RWPE2 (cell line): Measurements from ENCODE around the gene PPARGC1A.

Source experiments
- ATAC-seq: fragments of 200-7000 bp; cut with Tn5 transposase; 3 replicates; pipeline ENCODE4 v1.9.1; 2021; ENCODE audit warnings: low read depth
- DNase-seq: peaks from one replicate; pipeline ENCODE4 v3.0.0-alpha.2; 2020; ENCODE audit warnings: low spot score
- H3K27ac ChIP-seq: fragments of 450-650 bp; 2 replicates; pipeline ENCODE4 v1.5.1; 2017; ENCODE audit warnings: mild to moderate bottlenecking; ENCODE audit not compliant: poor library complexity, severe bottlenecking
- H3K27me3 ChIP-seq: fragments of 250-450 bp; sonication (Bioruptor Pico); 2 replicates; pipeline ENCODE4 v1.5.1; 2021; ENCODE audit warnings: mild to moderate bottlenecking, moderate library complexity; ENCODE audit not compliant: insufficient read depth, poor library complexity, severe bottlenecking
- H3K36me3 ChIP-seq: fragments of 250-450 bp; sonication (Bioruptor Pico); 2 replicates; pipeline ENCODE4 v1.5.1; 2020; ENCODE audit warnings: low read depth, mild to moderate bottlenecking, moderate library complexity
- H3K4me1 ChIP-seq: fragments of 250-450 bp; sonication (Bioruptor Pico); 2 replicates; pipeline ENCODE4 v1.5.1; 2021; ENCODE audit warnings: mild to moderate bottlenecking, moderate library complexity; ENCODE audit not compliant: insufficient read depth, poor library complexity, severe bottlenecking
- H3K4me3 ChIP-seq: fragments of 250-450 bp; sonication (Bioruptor Pico); 2 replicates; pipeline ENCODE4 v1.5.1; 2021; ENCODE audit warnings: mild to moderate bottlenecking, moderate library complexity; ENCODE audit not compliant: severe bottlenecking
- H3K9me3 ChIP-seq: fragments of 250-450 bp; sonication (Bioruptor Pico); 2 replicates; pipeline ENCODE4 v1.5.1; 2021; ENCODE audit warnings: mild to moderate bottlenecking, moderate library complexity; ENCODE audit not compliant: severe bottlenecking
- CTCF ChIP-seq: fragments of 450-650 bp; IDR thresholded peaks from one replicate; pipeline ENCODE4 v1.5.1; 2017; ENCODE audit warnings: mild to moderate bottlenecking, moderate library complexity; ENCODE audit not compliant: poor library complexity, severe bottlenecking

PPARGC1A gene

DNA sequence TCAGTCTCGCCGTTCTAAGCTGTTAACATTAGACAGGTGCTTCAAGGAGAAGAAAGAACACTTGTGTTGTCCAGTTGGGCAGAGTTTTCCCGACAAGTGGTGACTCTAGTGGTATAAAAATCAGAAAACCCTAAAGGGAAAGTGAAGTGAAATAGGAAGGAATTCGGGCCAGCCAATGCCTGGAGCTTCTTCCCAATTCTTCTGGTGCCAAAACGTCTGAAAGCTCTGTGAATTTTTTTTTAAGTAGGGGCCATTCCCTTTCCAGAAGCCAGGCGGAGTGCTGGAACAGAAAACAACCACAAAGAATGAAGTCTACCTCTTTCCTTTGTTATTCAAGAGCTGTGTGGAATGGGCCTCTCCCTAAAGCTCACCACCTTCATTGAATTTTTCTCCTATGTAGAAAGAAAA is 43.1 kb upstream of the PPARGC1A start:
- Histone ChIP-seq H3K27me3 (no peaks in the 10 kb centered on the region), H3K4me1 (no peaks in the 10 kb centered on the region), H3K4me3 (no peak overlapping the region), H3K9me3 (no peaks in the 10 kb centered on the region), H3K27ac (no peak overlapping the region), H3K36me3 (no peaks in the 10 kb centered on the region)
- ATAC-seq (no peak), DNase-seq (no peak)
- TF ChIP-seq CTCF: peak; percentile 9

GRCh38 chr4:23932186-23932585 is 42.3 kb upstream of the PPARGC1A start:
- Histone ChIP-seq H3K27ac (no peak overlapping the region), H3K4me1 (no peaks in the 10 kb centered on the region), H3K9me3 (no peaks in the 10 kb centered on the region), H3K27me3 (no peaks in the 10 kb centered on the region), H3K4me3 (no peak overlapping the region), H3K36me3 (no peaks in the 10 kb centered on the region)
- DNase-seq (no peak), ATAC-seq (no peak)
- no peak for TF ChIP-seq CTCF

DNA sequence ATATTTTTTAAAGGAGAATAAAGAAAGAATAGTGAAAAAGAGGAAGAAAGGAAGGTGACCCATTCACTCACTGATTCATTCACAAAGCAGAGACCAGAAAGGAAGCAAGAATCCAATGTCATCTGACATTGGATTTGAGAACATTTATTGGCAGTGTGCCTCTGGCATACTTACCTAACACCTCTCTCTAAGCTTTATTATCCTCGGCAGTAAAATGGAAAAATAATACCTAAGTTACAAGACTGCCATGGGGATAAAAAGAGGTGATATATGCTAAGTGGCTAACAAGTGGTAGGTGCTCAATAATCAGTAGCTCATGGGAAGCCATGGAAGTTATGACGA is 41.6 kb upstream of the PPARGC1A start:
- H3K4me1 ChIP-seq: no peaks in the 10 kb centered on the region
- no peak overlapping the region for H3K27ac ChIP-seq
- H3K4me3 ChIP-seq: no peak overlapping the region
- H3K9me3 ChIP-seq: no peaks in the 10 kb centered on the region
- no peak for TF ChIP-seq CTCF
- no peaks in the 10 kb centered on the region for H3K36me3 ChIP-seq
- ATAC-seq: no peak
- DNase-seq: no peak
- H3K27me3 ChIP-seq: no peaks in the 10 kb centered on the region

- no peaks in the 10 kb centered on the region for H3K27me3 ChIP-seq
- no peaks in the 10 kb centered on the region for H3K36me3 ChIP-seq
- H3K4me1 ChIP-seq: no peaks in the 10 kb centered on the region
- no peak for DNase-seq
- no peak for TF ChIP-seq CTCF
- no peaks in the 10 kb centered on the region for H3K9me3 ChIP-seq
- H3K27ac ChIP-seq: no peak overlapping the region
- ATAC-seq: no peak
- no peak overlapping the region for H3K4me3 ChIP-seq
Observed at GRCh38 chr4:23930750-23931488, 41.1 kb upstream of the PPARGC1A start.

- H3K9me3 ChIP-seq: no peaks in the 10 kb centered on the region
- ATAC-seq (no peak), DNase-seq (no peak)
- no peaks in the 10 kb centered on the region for H3K36me3 ChIP-seq
- no peak overlapping the region for H3K27ac ChIP-seq
- no peaks in the 10 kb centered on the region for H3K27me3 ChIP-seq
- no peaks in the 10 kb centered on the region for H3K4me1 ChIP-seq
- no peak for TF ChIP-seq CTCF
- H3K4me3 ChIP-seq: no peak overlapping the region
Observed at GRCh38 chr4:23929248-23929647, 39.4 kb upstream of the PPARGC1A start.
